ENCODE results near the gene NCAM2.

DNA sequence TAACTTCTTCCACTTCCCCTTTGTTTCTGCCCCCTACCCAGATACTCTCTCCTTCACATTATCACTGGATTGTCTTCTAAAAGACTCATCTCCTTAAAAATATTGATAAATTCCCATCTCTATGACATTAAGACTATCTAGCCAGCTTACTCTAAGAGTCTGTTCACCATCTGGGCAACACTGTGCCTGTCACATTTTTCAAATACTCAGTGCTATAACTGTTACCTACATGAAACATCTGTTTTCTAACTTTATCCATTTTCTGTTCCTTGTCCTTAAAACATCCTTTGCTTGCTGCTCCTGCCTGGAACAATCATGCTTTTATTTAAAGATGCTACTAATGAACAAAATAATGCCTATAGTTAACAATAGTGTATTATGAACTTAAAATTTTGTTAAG is 81.4 kb downstream of the NCAM2 start:
- TF ChIP-seq, protein P1, sequence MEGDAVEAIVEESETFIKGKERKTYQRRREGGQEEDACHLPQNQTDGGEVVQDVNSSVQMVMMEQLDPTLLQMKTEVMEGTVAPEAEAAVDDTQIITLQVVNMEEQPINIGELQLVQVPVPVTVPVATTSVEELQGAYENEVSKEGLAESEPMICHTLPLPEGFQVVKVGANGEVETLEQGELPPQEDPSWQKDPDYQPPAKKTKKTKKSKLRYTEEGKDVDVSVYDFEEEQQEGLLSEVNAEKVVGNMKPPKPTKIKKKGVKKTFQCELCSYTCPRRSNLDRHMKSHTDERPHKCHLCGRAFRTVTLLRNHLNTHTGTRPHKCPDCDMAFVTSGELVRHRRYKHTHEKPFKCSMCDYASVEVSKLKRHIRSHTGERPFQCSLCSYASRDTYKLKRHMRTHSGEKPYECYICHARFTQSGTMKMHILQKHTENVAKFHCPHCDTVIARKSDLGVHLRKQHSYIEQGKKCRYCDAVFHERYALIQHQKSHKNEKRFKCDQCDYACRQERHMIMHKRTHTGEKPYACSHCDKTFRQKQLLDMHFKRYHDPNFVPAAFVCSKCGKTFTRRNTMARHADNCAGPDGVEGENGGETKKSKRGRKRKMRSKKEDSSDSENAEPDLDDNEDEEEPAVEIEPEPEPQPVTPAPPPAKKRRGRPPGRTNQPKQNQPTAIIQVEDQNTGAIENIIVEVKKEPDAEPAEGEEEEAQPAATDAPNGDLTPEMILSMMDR (IDR thresholded peaks at IDR 0.05), result no peak
- TF ChIP-seq POLR2A (IDR thresholded peaks at IDR 0.05), result no peak

All from esophagus squamous epithelium (tissue), 4 donors.